AG10803 (cell line): Measurements from ENCODE around the gene PTPN5.

Source experiments
- DNase-seq: peaks from one replicate; pipeline ENCODE4 v3.0.0; 2010; ENCODE audit warnings: low read depth
- H3K4me3 ChIP-seq: 2 replicates; pipeline ENCODE4 v1.5.1; 2011; ENCODE audit warnings: mild to moderate bottlenecking, low read length, control low read depth
- TF ChIP-seq, protein P1 (sequence below): conservative IDR thresholded peaks from 2 replicates; pipeline ENCODE4 v1.5.1; 2011; ENCODE audit warnings: mild to moderate bottlenecking, low read length, control low read depth, inconsistent platforms

Gene PTPN5

GRCh38 chr11:18754308-18754707 lies 37.3 kb downstream of the PTPN5 start:
- no peak overlapping the region for H3K4me3 ChIP-seq
- TF ChIP-seq, protein P1, sequence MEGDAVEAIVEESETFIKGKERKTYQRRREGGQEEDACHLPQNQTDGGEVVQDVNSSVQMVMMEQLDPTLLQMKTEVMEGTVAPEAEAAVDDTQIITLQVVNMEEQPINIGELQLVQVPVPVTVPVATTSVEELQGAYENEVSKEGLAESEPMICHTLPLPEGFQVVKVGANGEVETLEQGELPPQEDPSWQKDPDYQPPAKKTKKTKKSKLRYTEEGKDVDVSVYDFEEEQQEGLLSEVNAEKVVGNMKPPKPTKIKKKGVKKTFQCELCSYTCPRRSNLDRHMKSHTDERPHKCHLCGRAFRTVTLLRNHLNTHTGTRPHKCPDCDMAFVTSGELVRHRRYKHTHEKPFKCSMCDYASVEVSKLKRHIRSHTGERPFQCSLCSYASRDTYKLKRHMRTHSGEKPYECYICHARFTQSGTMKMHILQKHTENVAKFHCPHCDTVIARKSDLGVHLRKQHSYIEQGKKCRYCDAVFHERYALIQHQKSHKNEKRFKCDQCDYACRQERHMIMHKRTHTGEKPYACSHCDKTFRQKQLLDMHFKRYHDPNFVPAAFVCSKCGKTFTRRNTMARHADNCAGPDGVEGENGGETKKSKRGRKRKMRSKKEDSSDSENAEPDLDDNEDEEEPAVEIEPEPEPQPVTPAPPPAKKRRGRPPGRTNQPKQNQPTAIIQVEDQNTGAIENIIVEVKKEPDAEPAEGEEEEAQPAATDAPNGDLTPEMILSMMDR = no peak
- no peak for DNase-seq

DNA sequence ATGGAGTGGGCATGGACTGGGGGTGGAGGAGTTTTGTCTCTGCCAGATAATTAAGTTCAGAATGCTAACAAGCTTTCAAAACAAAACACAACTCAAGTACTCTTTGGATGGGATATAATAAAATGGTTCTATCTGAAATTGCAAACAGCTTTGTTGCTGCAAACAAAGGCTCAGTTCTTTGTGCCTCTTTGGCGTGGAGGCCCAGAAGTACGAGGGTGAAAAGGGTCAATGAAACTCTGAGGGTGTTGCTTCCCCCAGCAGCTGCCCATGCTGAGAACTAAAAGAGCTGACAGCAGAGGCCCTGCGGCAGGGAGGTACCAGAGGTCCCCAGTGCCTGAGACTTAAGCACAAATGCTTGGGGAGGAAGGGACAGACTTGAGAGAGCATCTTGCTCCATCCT lies 39.1 kb downstream of the PTPN5 start:
- no peak for DNase-seq
- TF ChIP-seq, protein P1 = no peak
- no peak overlapping the region for H3K4me3 ChIP-seq

- no peak for DNase-seq
- H3K4me3 ChIP-seq = no peak overlapping the region
- TF ChIP-seq, protein P1 = no peak
These were observed 40.7 kb downstream of the PTPN5 start for GRCh38 chr11:18750944-18751343.

DNA sequence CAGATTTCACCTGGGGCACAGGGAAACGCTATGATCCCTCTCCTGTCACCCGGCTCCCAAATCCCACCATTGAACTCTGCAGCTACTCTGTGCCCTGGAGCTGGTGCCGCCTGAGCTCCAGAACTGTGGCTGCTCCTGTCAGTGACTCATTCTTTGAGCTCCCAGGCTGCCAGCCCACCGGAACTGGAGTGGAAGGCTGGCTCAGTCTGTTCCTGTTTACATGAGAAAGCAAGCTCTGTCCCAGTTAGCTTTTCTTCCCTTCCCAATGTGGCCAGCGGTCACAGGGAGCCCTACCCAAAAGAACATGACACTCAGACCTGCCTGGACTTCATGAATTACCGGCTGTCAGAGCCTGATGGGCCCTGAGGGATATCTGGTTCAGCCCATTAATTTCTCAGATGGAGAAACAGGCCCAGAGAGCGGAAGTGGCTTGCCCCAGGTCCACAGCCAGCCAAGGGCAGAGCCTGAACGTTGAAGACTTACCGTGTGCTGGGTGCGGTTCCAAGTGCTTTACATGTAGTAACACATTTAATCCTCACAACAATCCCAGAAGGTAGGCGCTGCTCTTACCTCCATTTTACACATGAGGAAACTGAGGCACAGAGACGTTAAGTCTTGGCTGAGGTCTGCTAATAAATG lies 41.8 kb downstream of the PTPN5 start:
- DNase-seq = peak; percentile 67
- TF ChIP-seq, protein P1 = no peak
- no peak overlapping the region for H3K4me3 ChIP-seq

DNA sequence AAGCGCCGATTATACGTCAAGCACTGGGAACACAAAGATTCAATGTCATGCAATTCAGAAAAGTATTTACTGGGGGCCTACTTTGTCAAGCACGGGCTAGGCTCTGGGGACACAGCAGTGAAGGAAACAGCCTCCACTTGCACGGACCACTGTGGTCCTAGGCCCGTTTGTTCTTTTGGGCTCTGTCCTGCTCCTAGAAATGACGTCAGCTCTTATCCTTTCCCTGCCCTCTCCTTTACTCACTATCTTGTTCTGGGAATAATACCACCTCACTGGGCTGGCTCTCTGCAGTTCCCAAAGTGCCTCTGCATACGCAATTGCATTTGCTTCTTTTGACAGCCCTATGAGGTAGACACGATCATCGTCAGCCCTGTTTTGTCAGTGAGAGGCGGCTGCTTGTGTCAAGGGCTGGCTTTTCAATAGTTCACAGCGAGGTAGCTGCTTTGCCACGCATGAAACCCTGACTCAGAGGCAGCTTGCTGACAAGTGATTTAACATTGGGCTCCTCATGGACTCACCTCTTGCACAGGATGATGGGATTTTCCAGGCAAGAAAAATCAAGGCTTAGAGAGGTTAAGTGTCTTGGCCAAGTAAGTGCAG lies 42.7 kb downstream of the PTPN5 start:
- no peak for DNase-seq
- H3K4me3 ChIP-seq = no peak overlapping the region
- TF ChIP-seq, protein P1 = no peak

- no peak for DNase-seq
- TF ChIP-seq, protein P1 = no peak
- no peak overlapping the region for H3K4me3 ChIP-seq
These were observed 46.3 kb downstream of the PTPN5 start for GRCh38 chr11:18745251-18745650.

DNA sequence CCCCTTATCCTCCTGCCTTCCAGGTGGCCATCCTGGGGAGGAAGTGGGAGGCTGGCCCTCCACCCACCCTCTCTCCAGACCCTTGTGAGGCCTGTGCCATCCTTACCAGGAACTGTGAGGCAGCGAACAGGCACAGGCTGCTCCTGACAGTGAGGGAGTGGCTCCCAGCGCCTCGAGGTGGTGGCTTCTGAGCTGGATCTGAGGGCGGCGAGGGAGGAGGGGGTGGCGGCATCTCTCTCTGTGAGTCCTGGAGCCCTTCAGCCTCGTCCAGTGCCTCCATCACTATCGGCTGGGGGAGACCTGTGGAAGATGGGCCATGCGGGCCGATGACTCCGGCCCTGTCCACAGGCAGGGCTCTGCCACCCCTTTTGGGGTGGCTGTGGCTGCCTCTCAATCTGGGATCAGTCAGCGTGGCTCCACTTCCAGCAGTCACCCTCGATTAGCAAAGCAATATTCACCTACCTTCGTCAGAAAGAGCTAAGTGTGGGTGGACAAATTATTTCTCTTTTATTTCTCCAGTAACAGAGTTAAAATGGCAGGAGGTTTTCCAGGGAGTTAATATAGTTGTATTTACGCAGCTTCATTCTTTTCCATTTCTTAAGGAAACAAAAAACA lies 47.6 kb downstream of the PTPN5 start:
- TF ChIP-seq, protein P1 = no peak
- DNase-seq = no peak
- H3K4me3 ChIP-seq = no peak overlapping the region
